GM21737 (cell line): ENCODE measurements around the gene NOVA2.

Source experiments
- ATAC-seq: cut with Tn5 transposase; IDR thresholded peaks from one replicate; pipeline ENCODE4 v1.9.1; 2021; ENCODE audit warnings: mild to moderate bottlenecking, moderate library complexity; ENCODE audit not compliant: unreplicated experiment

Gene NOVA2

GRCh38 chr19:45929247-45929646 is 44.4 kb downstream of the NOVA2 start:
- ATAC-seq: no peak

DNA sequence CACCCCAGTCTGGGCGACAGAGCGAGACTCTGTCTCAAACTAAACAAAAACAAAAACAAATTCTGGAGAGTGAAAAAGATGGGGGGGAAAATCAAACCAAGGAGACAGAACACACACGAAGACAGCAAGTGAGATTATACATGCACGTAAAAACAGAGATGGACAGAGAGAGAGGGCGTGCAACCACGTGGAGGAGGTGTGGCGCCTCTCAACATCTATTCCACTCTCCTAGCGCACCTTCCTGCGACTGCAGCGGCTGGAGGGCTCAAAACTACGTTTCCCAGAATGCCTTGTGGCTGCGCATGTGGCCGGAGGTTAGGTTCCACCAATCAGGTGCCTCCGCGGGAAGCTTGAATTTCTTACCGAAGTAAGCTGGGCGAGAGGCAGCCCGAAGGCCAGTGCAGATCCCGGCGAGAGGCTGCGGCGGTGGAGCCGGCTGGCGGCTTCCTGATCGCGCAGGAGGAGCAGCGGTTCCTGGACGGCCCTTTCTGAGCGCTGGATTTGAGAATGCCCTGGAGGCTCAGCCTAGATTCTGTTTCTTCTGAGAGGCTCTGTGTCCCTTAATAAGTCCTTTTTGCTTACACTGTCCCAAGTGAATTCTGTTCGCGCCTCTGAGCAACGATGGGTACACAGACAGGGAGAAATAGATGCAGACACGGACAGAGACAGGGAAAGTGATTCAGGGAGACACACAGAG is 46.0 kb downstream of the NOVA2 start:
- ATAC-seq: no peak

DNA sequence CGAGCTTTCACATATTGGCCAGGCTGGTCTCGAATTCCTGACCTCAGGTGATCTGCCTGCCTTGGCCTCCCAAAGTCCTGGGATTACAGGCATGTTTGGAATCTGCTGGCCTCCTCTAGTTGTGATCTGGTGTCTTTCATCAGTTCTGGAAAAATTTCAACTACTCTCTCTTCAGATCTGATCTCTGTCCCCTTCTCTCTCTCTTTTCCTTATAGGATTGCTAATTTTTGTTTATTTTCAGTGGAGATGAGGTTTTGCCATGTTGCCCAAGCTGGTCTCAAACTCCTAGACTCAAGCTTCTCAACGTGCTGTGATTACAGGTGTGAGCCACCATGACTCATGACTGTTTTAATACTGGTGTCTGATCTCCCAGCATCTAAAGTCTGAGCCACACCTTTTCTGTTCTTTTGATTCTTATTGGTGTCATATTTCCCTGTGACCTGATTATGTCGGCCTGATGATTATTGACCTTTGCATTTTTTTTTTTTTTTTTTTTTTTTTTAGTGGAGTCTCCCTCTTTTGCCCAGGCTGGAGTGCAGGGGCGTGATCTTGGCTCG is 48.7 kb downstream of the NOVA2 start:
- no peak for ATAC-seq

DNA sequence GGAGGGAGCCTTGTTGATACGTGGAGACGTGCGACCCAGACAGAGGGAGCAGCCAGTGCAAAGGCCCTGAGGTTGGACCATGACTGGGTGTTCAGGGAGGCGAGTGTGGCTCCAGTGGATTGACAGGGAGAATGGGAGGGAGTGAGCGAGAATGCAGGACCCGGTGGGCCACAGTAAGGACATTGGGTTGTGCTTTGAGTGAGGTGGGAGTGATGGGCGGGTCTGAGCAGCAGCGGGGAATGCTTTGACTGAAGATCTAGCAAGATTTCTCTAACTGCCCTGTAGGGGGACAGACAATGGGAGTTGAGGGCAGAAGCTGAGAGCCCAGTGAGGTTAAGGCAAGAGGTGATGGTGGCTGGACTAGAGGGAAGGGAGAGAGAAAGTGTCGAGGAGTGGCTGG is 51.4 kb downstream of the NOVA2 start:
- ATAC-seq: no peak

- no peak for ATAC-seq
Observed at GRCh38 chr19:45920458-45920857, 53.2 kb downstream of the NOVA2 start.

DNA sequence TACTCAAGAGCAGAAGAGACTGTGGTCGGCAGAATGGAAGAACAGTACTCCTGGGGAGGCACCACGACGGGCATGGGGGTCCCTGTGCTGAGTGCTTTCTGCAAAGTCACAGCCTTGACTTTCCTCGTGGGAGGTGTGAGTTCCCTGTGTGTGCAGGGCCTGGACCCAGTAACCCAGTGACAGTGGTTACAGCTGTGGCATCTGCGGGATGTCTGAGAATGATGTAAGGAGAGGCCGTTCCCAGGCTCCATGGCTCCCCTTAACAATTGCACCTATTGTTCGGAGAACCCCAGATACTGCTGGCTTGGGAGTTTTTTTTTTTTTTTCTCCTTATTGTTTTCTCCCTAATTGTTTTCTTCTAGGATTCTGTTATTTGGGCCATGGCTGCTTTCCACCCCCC is 54.0 kb downstream of the NOVA2 start:
- ATAC-seq: no peak

GRCh38 chr19:45918721-45919120 is 54.9 kb downstream of the NOVA2 start:
- ATAC-seq: no peak

- no peak for ATAC-seq
Observed at GRCh38 chr19:45917421-45918091, 56.1 kb downstream of the NOVA2 start.

- no peak for ATAC-seq
Observed at GRCh38 chr19:45913874-45914830, 59.5 kb downstream of the NOVA2 start, which contains the start of gene NANOS2. NANOS2 (minus strand) TSS chr19:45914778; CDS start chr19:45914693, 85 bp downstream.

- ATAC-seq: no peak
Observed at GRCh38 chr19:45911291-45911690, 62.4 kb downstream of the NOVA2 start.

DNA sequence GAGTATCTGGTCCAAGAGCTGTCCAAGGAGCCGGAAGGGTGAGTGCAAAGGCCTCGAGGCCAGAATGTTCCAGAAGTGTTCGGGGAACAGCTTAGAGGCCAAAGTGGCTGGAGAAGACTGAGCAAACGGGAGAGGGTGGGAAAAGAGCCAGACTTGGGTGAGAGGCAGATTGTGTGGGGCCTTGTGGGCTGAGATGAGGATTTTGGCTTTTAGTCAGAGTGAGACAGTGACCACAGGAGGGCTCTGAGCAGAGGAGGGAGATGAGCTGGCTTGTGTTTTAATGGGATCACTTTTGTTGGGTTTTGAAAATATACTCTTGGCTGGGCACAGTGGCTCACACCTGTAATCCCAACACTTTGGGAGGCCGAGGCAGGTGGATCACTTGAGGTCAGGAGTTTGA is 64.7 kb downstream of the NOVA2 start:
- no peak for ATAC-seq

- no peak for ATAC-seq
Observed at GRCh38 chr19:45906221-45906620, 67.4 kb downstream of the NOVA2 start.

DNA sequence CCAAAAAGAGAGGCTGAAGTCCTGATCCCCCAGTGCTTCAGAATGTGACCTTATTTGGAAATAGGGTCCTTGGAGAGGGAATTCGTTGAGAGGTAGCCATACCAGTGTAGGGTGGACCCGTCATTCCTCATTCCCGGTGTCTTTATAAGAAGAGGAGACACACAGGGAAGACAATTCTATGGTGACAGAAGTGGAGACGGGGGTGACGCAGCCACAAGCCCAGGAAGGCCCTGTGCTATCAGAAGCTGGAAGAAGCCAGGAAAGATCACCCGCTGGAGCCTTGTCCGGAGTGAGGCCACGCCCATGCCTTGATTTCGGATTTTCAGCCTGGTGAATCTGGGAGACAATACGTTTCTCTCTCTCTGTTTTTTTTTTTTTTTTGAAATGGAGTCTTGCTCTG is 68.7 kb downstream of the NOVA2 start:
- no peak for ATAC-seq

GRCh38 chr19:45902651-45903625 is 70.7 kb downstream of the NOVA2 start:
- ATAC-seq: peak; percentile 78

DNA sequence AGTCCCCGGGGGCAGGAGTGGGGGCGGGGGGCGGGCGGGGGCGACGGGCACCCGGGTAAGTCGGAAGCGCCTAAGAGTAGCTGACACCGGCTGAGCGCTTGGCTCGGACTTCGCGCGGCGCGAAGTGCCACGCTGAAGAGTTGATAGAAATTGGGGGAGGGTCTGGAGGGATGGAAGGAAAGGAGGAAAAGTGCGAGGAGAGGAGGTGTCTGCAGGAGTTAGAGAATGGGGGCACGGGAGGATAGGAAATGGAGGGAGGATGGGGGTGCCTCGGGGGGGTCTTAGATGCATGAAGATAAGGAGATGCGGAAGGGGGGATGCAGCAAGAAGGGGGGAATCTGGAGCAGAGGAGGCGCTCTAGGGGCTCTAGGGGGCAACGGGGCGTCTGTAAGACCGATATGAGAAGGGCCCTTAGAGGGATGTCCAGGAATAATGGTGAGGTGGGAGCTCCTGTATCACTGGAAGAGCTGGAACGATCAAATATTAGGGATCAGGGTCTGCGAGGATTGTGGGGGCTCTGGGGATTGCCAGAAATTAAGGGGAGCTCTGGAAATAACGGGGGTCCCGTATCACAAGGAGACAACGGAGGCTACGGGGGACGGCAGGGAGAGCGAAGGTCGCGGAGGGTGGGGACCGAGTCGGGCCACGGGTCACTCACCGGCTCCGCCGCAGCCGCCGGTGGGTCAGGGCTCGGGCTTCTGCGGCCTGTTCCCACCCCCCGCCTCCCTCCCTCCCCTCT is 71.6 kb downstream of the NOVA2 start, which contains the start of gene MYPOP:
Gene MYPOP, minus strand, starts transcription at position 702 of the 739 bp plus-strand sequence. CDS start 840 bp downstream, outside the sequence.
- no peak for ATAC-seq

GRCh38 chr19:45901432-45901911 is 72.2 kb downstream of the NOVA2 start:
- no peak for ATAC-seq

DNA sequence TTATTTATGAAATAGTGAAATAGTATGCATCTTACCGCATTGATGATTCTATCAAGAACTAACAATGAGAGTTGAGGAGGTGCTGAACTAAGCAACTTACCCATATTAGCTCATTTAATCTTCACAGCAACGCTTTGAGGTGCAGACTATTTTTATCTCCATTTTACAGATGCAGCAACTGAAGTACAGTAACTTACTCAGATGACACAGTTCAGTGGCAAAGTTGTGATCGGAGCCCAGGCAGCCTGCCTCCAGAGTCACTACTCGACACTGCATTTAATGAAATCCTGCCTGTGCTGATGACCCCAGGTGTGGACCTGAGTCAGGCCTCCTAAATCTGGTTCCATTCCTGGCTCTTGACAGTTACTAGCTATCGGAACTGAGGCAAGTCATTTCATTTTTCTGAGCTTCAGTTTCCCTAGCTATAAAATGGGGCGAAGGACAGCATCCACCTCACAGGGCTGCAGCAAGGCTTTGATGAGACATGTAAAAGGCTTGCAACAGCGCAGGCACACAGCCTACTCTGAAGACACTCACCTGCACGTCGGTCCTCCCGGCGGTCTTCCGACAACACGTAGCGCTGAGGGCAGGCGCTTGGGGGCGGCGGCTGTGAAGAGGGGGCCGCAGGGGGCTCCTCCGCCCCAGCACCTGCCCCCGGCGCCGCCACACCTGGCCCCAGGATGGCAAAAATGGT is 72.8 kb downstream of the NOVA2 start:
- ATAC-seq: no peak

DNA sequence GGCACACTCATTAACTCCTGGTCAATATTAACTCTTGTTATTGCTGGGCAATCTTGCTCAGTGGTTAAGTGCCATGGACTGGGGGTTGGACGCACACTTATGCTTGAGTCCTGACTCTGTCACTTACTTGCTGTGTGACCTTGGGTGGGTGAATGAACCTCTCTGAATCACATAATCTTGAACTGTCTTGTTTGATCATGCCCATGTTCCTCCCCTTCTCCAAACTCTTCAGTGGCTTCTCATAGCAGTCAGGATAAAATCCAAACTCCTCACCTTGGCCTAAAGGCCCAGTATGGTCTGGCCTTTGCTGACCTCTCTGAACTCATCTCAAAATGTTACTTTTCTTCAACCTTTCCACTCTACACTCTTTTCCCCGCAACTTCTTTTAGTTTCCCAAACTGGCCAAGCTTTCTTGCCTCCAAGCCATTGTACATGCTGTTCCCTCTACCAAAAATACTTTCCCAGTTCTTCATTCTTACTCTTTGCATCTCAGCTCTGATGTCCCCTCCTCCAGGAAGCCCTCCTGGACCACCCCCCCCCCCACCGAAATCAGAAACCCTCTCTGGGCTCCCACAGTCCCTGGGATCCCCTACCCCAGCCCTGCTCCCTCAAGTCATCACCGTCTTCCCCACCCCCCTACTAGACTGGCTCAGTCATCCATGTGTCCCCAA is 73.6 kb downstream of the NOVA2 start:
- no peak for ATAC-seq
